WERI-Rb-1 (cell line): ENCODE data around the gene UVRAG.

Experiments used
- DNase-seq: peaks from one replicate; pipeline ENCODE4 v3.0.0-alpha.2; 2020
- H3K27ac ChIP-seq: fragments of 250-450 bp; sonication (Bioruptor Pico); 2 replicates; pipeline ENCODE4 v1.5.1; 2020; ENCODE audit warnings: mild to moderate bottlenecking, moderate library complexity
- H3K27me3 ChIP-seq: fragments of 250-450 bp; sonication (Bioruptor Pico); 2 replicates; pipeline ENCODE4 v1.5.1; 2021; ENCODE audit warnings: mild to moderate bottlenecking, low read depth, moderate library complexity; ENCODE audit not compliant: insufficient read depth, severe bottlenecking
- H3K36me3 ChIP-seq: fragments of 250-450 bp; sonication (Bioruptor Pico); 2 replicates; pipeline ENCODE4 v1.5.1; 2020; ENCODE audit warnings: mild to moderate bottlenecking, moderate library complexity
- H3K4me3 ChIP-seq: 2 replicates; pipeline ENCODE4 v1.5.1; 2011; ENCODE audit warnings: low read depth, mild to moderate bottlenecking, control low read depth, low read length
- H3K9me3 ChIP-seq: fragments of 250-450 bp; sonication (Bioruptor Pico); 2 replicates; pipeline ENCODE4 v1.5.1; 2021; ENCODE audit warnings: mild to moderate bottlenecking, moderate library complexity; ENCODE audit not compliant: severe bottlenecking
- CTCF ChIP-seq: IDR thresholded peaks from 2 replicates; pipeline ENCODE4 v1.5.1; 2011; ENCODE audit warnings: low read depth, mild to moderate bottlenecking, control low read depth, inconsistent platforms, low read length

Gene UVRAG

GRCh38 chr11:76102802-76103201 lies 287.8 kb downstream of the UVRAG start:
- DNase-seq: no peak
- TF ChIP-seq CTCF: no peak
- Histone ChIP-seq H3K4me3 (no peak overlapping the region), H3K36me3 (no peaks in the 10 kb centered on the region), H3K27me3 (no peaks in the 10 kb centered on the region), H3K27ac (no peak overlapping the region), H3K9me3 (no peaks in the 10 kb centered on the region)

GRCh38 chr11:76103460-76103859 lies 288.4 kb downstream of the UVRAG start:
- Histone ChIP-seq H3K27me3 (no peaks in the 10 kb centered on the region), H3K4me3 (no peak overlapping the region), H3K36me3 (no peaks in the 10 kb centered on the region), H3K9me3 (no peaks in the 10 kb centered on the region), H3K27ac (no peak overlapping the region)
- TF ChIP-seq CTCF: no peak
- no peak for DNase-seq

- Histone ChIP-seq H3K27ac (no peak overlapping the region), H3K27me3 (no peaks in the 10 kb centered on the region), H3K36me3 (no peaks in the 10 kb centered on the region), H3K9me3 (no peaks in the 10 kb centered on the region), H3K4me3 (no peak overlapping the region)
- no peak for DNase-seq
- no peak for TF ChIP-seq CTCF
Measured at GRCh38 chr11:76104285-76104684, 289.3 kb downstream of the UVRAG start.

- Histone ChIP-seq H3K4me3 (no peak overlapping the region), H3K9me3 (no peaks in the 10 kb centered on the region), H3K27me3 (no peaks in the 10 kb centered on the region), H3K27ac (no peak overlapping the region), H3K36me3 (no peaks in the 10 kb centered on the region)
- no peak for TF ChIP-seq CTCF
- no peak for DNase-seq
Measured at GRCh38 chr11:76105637-76106036, 290.6 kb downstream of the UVRAG start.

- TF ChIP-seq CTCF: no peak
- Histone ChIP-seq H3K36me3 (no peaks in the 10 kb centered on the region), H3K4me3 (no peak overlapping the region), H3K27ac (no peak overlapping the region), H3K27me3 (no peaks in the 10 kb centered on the region), H3K9me3 (no peaks in the 10 kb centered on the region)
- DNase-seq: no peak
Measured at GRCh38 chr11:76107971-76108370, 293.0 kb downstream of the UVRAG start.

GRCh38 chr11:76114238-76114637 lies 299.2 kb downstream of the UVRAG start:
- no peak for DNase-seq
- Histone ChIP-seq H3K36me3 (no peaks in the 10 kb centered on the region), H3K27me3 (no peaks in the 10 kb centered on the region), H3K9me3 (no peaks in the 10 kb centered on the region), H3K27ac (no peak overlapping the region), H3K4me3 (no peak overlapping the region)
- no peak for TF ChIP-seq CTCF
